ENCODE results near the gene TARBP1.

DNA sequence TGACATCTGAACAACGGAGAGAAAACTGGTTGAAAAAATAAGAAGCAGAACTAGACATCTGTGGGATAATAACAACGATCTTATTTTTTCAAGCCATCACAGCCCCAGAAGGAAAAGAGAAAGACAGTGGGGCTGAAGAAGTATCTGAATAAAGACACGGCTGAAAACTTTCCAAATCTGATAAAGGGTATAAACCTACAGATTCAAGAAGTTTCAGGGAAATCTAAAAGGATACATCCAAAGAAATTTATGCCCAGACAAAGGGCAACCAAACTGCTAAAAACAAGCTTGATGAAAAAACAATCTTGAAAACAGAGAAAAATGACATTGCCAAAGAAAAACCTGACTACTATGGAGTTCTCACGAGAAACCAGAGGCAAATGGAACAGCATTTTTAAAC is 40.4 kb downstream of the TARBP1 start:
- TF ChIP-seq, protein P1, sequence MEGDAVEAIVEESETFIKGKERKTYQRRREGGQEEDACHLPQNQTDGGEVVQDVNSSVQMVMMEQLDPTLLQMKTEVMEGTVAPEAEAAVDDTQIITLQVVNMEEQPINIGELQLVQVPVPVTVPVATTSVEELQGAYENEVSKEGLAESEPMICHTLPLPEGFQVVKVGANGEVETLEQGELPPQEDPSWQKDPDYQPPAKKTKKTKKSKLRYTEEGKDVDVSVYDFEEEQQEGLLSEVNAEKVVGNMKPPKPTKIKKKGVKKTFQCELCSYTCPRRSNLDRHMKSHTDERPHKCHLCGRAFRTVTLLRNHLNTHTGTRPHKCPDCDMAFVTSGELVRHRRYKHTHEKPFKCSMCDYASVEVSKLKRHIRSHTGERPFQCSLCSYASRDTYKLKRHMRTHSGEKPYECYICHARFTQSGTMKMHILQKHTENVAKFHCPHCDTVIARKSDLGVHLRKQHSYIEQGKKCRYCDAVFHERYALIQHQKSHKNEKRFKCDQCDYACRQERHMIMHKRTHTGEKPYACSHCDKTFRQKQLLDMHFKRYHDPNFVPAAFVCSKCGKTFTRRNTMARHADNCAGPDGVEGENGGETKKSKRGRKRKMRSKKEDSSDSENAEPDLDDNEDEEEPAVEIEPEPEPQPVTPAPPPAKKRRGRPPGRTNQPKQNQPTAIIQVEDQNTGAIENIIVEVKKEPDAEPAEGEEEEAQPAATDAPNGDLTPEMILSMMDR (IDR thresholded peaks at IDR 0.05): no peak
- no peak for TF ChIP-seq POLR2A (IDR thresholded peaks at IDR 0.05; ENCODE audit: low read depth)
